ENCODE measurements around the gene NEK8.

GRCh38 chr17:28702752-28703150 lies 25.8 kb upstream of the NEK8 start:
- TF ChIP-seq, protein P1, sequence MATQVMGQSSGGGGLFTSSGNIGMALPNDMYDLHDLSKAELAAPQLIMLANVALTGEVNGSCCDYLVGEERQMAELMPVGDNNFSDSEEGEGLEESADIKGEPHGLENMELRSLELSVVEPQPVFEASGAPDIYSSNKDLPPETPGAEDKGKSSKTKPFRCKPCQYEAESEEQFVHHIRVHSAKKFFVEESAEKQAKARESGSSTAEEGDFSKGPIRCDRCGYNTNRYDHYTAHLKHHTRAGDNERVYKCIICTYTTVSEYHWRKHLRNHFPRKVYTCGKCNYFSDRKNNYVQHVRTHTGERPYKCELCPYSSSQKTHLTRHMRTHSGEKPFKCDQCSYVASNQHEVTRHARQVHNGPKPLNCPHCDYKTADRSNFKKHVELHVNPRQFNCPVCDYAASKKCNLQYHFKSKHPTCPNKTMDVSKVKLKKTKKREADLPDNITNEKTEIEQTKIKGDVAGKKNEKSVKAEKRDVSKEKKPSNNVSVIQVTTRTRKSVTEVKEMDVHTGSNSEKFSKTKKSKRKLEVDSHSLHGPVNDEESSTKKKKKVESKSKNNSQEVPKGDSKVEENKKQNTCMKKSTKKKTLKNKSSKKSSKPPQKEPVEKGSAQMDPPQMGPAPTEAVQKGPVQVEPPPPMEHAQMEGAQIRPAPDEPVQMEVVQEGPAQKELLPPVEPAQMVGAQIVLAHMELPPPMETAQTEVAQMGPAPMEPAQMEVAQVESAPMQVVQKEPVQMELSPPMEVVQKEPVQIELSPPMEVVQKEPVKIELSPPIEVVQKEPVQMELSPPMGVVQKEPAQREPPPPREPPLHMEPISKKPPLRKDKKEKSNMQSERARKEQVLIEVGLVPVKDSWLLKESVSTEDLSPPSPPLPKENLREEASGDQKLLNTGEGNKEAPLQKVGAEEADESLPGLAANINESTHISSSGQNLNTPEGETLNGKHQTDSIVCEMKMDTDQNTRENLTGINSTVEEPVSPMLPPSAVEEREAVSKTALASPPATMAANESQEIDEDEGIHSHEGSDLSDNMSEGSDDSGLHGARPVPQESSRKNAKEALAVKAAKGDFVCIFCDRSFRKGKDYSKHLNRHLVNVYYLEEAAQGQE (IDR thresholded peaks at IDR 0.05; ENCODE audit: insufficient read depth in 1 of 2, low read depth in 2 of 2, low read length in 2 of 2), result no peak
- TF ChIP-seq POLR2AphosphoS5 (IDR thresholded peaks at IDR 0.05; ENCODE audit: low read depth, low read length), result no peak

All from PFSK-1 (cell line).